Measurements from ENCODE around the gene VAMP3.

Gene VAMP3

GRCh38 chr1:7808253-7808844 is 37.3 kb downstream of the VAMP3 start:
- no peak for TF ChIP-seq TAF1 (IDR thresholded peaks at IDR 0.05; ENCODE audit: borderline replicate concordance, insufficient read depth, low read length)
- no peak for TF ChIP-seq REST (IDR thresholded peaks at IDR 0.05; ENCODE audit: insufficient read depth in 1 of 2, low read depth in 2 of 2, low read length in 2 of 2)
- TF ChIP-seq FOXP2 (optimal IDR thresholded peaks at IDR 0.05; ENCODE audit: borderline replicate concordance, extremely low read depth, extremely low read length, insufficient read depth), result no peak
- no peak for TF ChIP-seq POLR2AphosphoS5 (IDR thresholded peaks at IDR 0.05; ENCODE audit: low read depth, low read length)
- TF ChIP-seq SIN3A (IDR thresholded peaks at IDR 0.05; ENCODE audit: borderline replicate concordance, insufficient read depth, low read length), result no peak

GRCh38 chr1:7809742-7810141 is 38.6 kb downstream of the VAMP3 start:
- no peak for TF ChIP-seq FOXP2 (optimal IDR thresholded peaks at IDR 0.05; ENCODE audit: borderline replicate concordance, extremely low read depth, extremely low read length, insufficient read depth)

GRCh38 chr1:7810395-7810794 is 39.3 kb downstream of the VAMP3 start:
- no peak for TF ChIP-seq FOXP2 (optimal IDR thresholded peaks at IDR 0.05; ENCODE audit: borderline replicate concordance, extremely low read depth, extremely low read length, insufficient read depth)
- no peak for TF ChIP-seq SIN3A (IDR thresholded peaks at IDR 0.05; ENCODE audit: borderline replicate concordance, insufficient read depth, low read length)
- TF ChIP-seq REST (IDR thresholded peaks at IDR 0.05; ENCODE audit: insufficient read depth in 1 of 2, low read depth in 2 of 2, low read length in 2 of 2), result no peak
- TF ChIP-seq TAF1 (IDR thresholded peaks at IDR 0.05; ENCODE audit: borderline replicate concordance, insufficient read depth, low read length), result no peak
- TF ChIP-seq POLR2AphosphoS5 (IDR thresholded peaks at IDR 0.05; ENCODE audit: low read depth, low read length), result no peak

GRCh38 chr1:7811476-7811875 is 40.4 kb downstream of the VAMP3 start:
- no peak for TF ChIP-seq REST (IDR thresholded peaks at IDR 0.05; ENCODE audit: insufficient read depth in 1 of 2, low read depth in 2 of 2, low read length in 2 of 2)
- no peak for TF ChIP-seq TAF1 (IDR thresholded peaks at IDR 0.05; ENCODE audit: borderline replicate concordance, insufficient read depth, low read length)
- no peak for TF ChIP-seq FOXP2 (optimal IDR thresholded peaks at IDR 0.05; ENCODE audit: borderline replicate concordance, extremely low read depth, extremely low read length, insufficient read depth)
- no peak for TF ChIP-seq POLR2AphosphoS5 (IDR thresholded peaks at IDR 0.05; ENCODE audit: low read depth, low read length)
- TF ChIP-seq SIN3A (IDR thresholded peaks at IDR 0.05; ENCODE audit: borderline replicate concordance, insufficient read depth, low read length), result no peak

- TF ChIP-seq SIN3A (IDR thresholded peaks at IDR 0.05; ENCODE audit: borderline replicate concordance, insufficient read depth, low read length) (no peak), REST (IDR thresholded peaks at IDR 0.05; ENCODE audit: insufficient read depth in 1 of 2, low read depth in 2 of 2, low read length in 2 of 2) (no peak), FOXP2 (optimal IDR thresholded peaks at IDR 0.05; ENCODE audit: borderline replicate concordance, extremely low read depth, extremely low read length, insufficient read depth) (no peak), TAF1 (IDR thresholded peaks at IDR 0.05; ENCODE audit: borderline replicate concordance, insufficient read depth, low read length) (no peak), POLR2AphosphoS5 (IDR thresholded peaks at IDR 0.05; ENCODE audit: low read depth, low read length) (no peak)
Observed at GRCh38 chr1:7813677-7814373, 42.7 kb downstream of the VAMP3 start.
